Endodermal cell (in vitro differentiated cells): Measurements from ENCODE around the gene CHCHD3. TPM values are rescaled to one million over a fixed set of nuclear protein-coding genes. Genes with fewer than 3 reads are reported as not detected.

Experiments
- DNase-seq: peaks from one replicate; pipeline ENCODE4 v3.0.0-alpha.2; 2017
- H3K27ac ChIP-seq: 2 replicates; pipeline ENCODE4 v1.5.1; 2013; ENCODE audit warnings: mild to moderate bottlenecking, low read depth, low read length, moderate library complexity
- H3K27me3 ChIP-seq: 2 replicates; pipeline ENCODE4 v1.6.1; 2013; ENCODE audit warnings: mild to moderate bottlenecking, low read length, moderate library complexity; ENCODE audit not compliant: insufficient read depth, control insufficient read depth, poor library complexity, severe bottlenecking
- H3K36me3 ChIP-seq: 2 replicates; pipeline ENCODE4 v1.7.0; 2013; ENCODE audit warnings: mild to moderate bottlenecking, low read length, moderate library complexity; ENCODE audit not compliant: control insufficient read depth, insufficient read depth
- H3K4me1 ChIP-seq: one replicate; pipeline ENCODE4 v1.7.0; 2013; ENCODE audit warnings: low read length; ENCODE audit not compliant: control insufficient read depth, insufficient read depth
- H3K4me3 ChIP-seq: 2 replicates; pipeline ENCODE4 v1.5.1; 2013; ENCODE audit warnings: mild to moderate bottlenecking, low read length, moderate library complexity
- H3K9ac ChIP-seq: 2 replicates; pipeline ENCODE4 v1.6.1; 2013; ENCODE audit warnings: mild to moderate bottlenecking, low read length, moderate library complexity; ENCODE audit not compliant: poor library complexity, severe bottlenecking; ENCODE audit errors: extremely low read depth
- H3K9me3 ChIP-seq: 2 replicates; pipeline ENCODE4 v1.6.1; 2013; ENCODE audit warnings: mild to moderate bottlenecking, low read length, moderate library complexity; ENCODE audit not compliant: control insufficient read depth
- H3K27ac Mint-ChIP-seq: 2 replicates; pipeline ENCODE4 v1.8.0; 2020; ENCODE audit warnings: mixed read lengths
- H3K27me3 Mint-ChIP-seq: 2 replicates; pipeline ENCODE4 v1.8.0; 2021; ENCODE audit warnings: mild to moderate bottlenecking, mixed read lengths; ENCODE audit not compliant: insufficient read depth
- H3K36me3 Mint-ChIP-seq: 2 replicates; pipeline ENCODE4 v1.8.0; 2020; ENCODE audit warnings: low read depth, mixed read lengths
- H3K4me1 Mint-ChIP-seq: 2 replicates; pipeline ENCODE4 v1.8.0; 2020; ENCODE audit warnings: mixed read lengths
- H3K4me3 Mint-ChIP-seq: 2 replicates; pipeline ENCODE4 v1.8.0; 2020; ENCODE audit warnings: mild to moderate bottlenecking, moderate library complexity, mixed read lengths
- H3K9me3 Mint-ChIP-seq: 2 replicates; pipeline ENCODE4 v1.8.0; 2020; ENCODE audit warnings: mild to moderate bottlenecking, mixed read lengths
- CTCF ChIP-seq: fragments of 200-600 bp; sonication (generic); conservative IDR thresholded peaks from 2 replicates; pipeline ENCODE4 v1.5.0; 2021; ENCODE audit warnings: antibody characterized with exemption, mild to moderate bottlenecking
- WGBS, 2 experiments: methylation state at CpG; one replicate each; pipeline versions ENCODE4 v1.1.5 to v1.1.7; 2013; ENCODE audit warnings: missing lambda C conversion rate in 2 of 2, mixed read lengths in 1 of 2; ENCODE audit not compliant: insufficient coverage in 1 of 2, insufficient read length in 1 of 2; 5-methylcytosine and 5-hydroxymethylcytosine counted together
- total RNA-seq, 2 donors: library from RNA; stranded (reverse); fragmentation: NEBNext Ultra II Directional in 1 of 2; extraction: Animal tissue kit (Norgen Biotek cat#: 25700) in 1 of 2; gene quantifications; 2 replicates in 1 of 2; 3 replicates in 1 of 2; pipeline ENCODE4 v1.2.1, GENCODE V29; 2021

CHCHD3 gene
- total RNA-seq, 2 donors from 2014 or later, result 70.4 to 75.2 TPM

- Histone ChIP-seq H3K9me3 (peaks cover 5% of the 10 kb centered on the region), H3K27ac (no peak overlapping the region), H3K36me3 (no peaks in the 10 kb centered on the region), H3K27me3 (no peaks in the 10 kb centered on the region), H3K4me3 (no peak overlapping the region), H3K9ac (no peak overlapping the region), H3K4me1 (no peaks in the 10 kb centered on the region)
- DNase-seq, result no peak
- H3K9me3 Mint-ChIP-seq, result peaks cover 3% of the 10 kb centered on the region
- WGBS, 2 experiments, result 93% methylated on average over 2 of the region's 2 CpGs
- H3K36me3 Mint-ChIP-seq, result no peaks in the 10 kb centered on the region
- no peak for TF ChIP-seq CTCF
- H3K27ac Mint-ChIP-seq, result no peak overlapping the region
- no peak overlapping the region for H3K4me3 Mint-ChIP-seq
- H3K27me3 Mint-ChIP-seq, result no peaks in the 10 kb centered on the region
- H3K4me1 Mint-ChIP-seq, result peaks cover 26% of the 10 kb centered on the region
Measured at GRCh38 chr7:132752431-132752830, 329.5 kb downstream of the CHCHD3 start.

- 80 to 85% methylated on average over 4 to 8 of the region's 8 CpGs for WGBS, 2 experiments
- Mint-ChIP-seq H3K27me3 (no peaks in the 10 kb centered on the region), H3K27ac (no peak overlapping the region), H3K4me3 (no peak overlapping the region), H3K36me3 (no peaks in the 10 kb centered on the region), H3K4me1 (peaks cover 24% of the 10 kb centered on the region), H3K9me3 (no peaks in the 10 kb centered on the region)
- no peaks in the 10 kb centered on the region for H3K9me3 ChIP-seq
- H3K27me3 ChIP-seq, result no peaks in the 10 kb centered on the region
- H3K4me1 ChIP-seq, result no peaks in the 10 kb centered on the region
- no peak overlapping the region for H3K4me3 ChIP-seq
- H3K36me3 ChIP-seq, result no peaks in the 10 kb centered on the region
- H3K27ac ChIP-seq, result no peak overlapping the region
- no peak for DNase-seq
- no peak for TF ChIP-seq CTCF
- no peak overlapping the region for H3K9ac ChIP-seq
Measured at GRCh38 chr7:132751244-132751647, 330.6 kb downstream of the CHCHD3 start.

- Histone ChIP-seq H3K9me3 (no peaks in the 10 kb centered on the region), H3K36me3 (no peaks in the 10 kb centered on the region), H3K9ac (no peak overlapping the region), H3K27me3 (no peaks in the 10 kb centered on the region), H3K27ac (no peak overlapping the region), H3K4me1 (no peaks in the 10 kb centered on the region), H3K4me3 (no peak overlapping the region)
- H3K4me3 Mint-ChIP-seq, result no peak overlapping the region
- WGBS, 2 experiments, result 62 to 72% methylated on average over 3 to 11 of the region's 11 CpGs
- no peak for TF ChIP-seq CTCF
- no peaks in the 10 kb centered on the region for H3K36me3 Mint-ChIP-seq
- peaks cover 24% of the 10 kb centered on the region for H3K4me1 Mint-ChIP-seq
- H3K27ac Mint-ChIP-seq, result no peak overlapping the region
- no peak for DNase-seq
- H3K27me3 Mint-ChIP-seq, result no peaks in the 10 kb centered on the region
- H3K9me3 Mint-ChIP-seq, result no peaks in the 10 kb centered on the region
Measured at GRCh38 chr7:132750530-132751217, 331.2 kb downstream of the CHCHD3 start.
